Activated CD8-positive, alpha-beta T cell treated with anti-CD3 and anti-CD28 coated beads, Interleukin-2, amount 10 ng/mL, durations not matched to agents 7 days and 5 days (primary cell): ENCODE results near the gene NDUFAF4. TPM values are rescaled to one million over a fixed set of nuclear protein-coding genes. Genes with fewer than 3 reads are reported as not detected.

ENCODE experiments used
- ATAC-seq: fragments of 150-1000 bp; cut with Tn5 transposase; one replicate; pipeline ENCODE4 v1.10.0; 2021; ENCODE audit warnings: moderate library complexity
- CTCF ChIA-PET: fragments of 350-600 bp; sonication (Branson Sonifier 250); formaldehyde crosslinking; loops from one replicate; lab custom pipeline; 2021; ENCODE audit warnings: antibody characterized with exemption; lab: Charles Lee
- POLR2A ChIA-PET: fragments of 350-600 bp; sonication (Branson Sonifier 250); formaldehyde crosslinking; loops from one replicate; lab custom pipeline; 2021; ENCODE audit warnings: antibody characterized with exemption; lab: Charles Lee
- DNase-seq: peaks from one replicate; pipeline ENCODE4 v3.0.0-alpha.2; 2020
- H3K27ac Mint-ChIP-seq: one replicate; pipeline ENCODE4 v1.8.0; 2021; ENCODE audit warnings: mild to moderate bottlenecking, mixed read lengths
- H3K27me3 Mint-ChIP-seq: one replicate; pipeline ENCODE4 v1.8.0; 2021; ENCODE audit warnings: low read depth, mixed read lengths
- H3K36me3 Mint-ChIP-seq: one replicate; pipeline ENCODE4 v1.8.0; 2021; ENCODE audit warnings: low read depth, mixed read lengths
- H3K4me1 Mint-ChIP-seq: one replicate; pipeline ENCODE4 v1.8.0; 2021; ENCODE audit warnings: low read depth, mixed read lengths
- H3K4me3 Mint-ChIP-seq: one replicate; pipeline ENCODE4 v1.8.0; 2021; ENCODE audit warnings: mild to moderate bottlenecking, mixed read lengths
- H3K9me3 Mint-ChIP-seq: one replicate; pipeline ENCODE4 v1.8.0; 2022; ENCODE audit warnings: mixed read lengths; ENCODE audit not compliant: insufficient read depth
- total RNA-seq, 2 experiments: library from RNA; stranded (reverse); gene quantifications; one replicate each; pipeline ENCODE4 v1.2.3, GENCODE V29; 2021

Gene NDUFAF4
- total RNA-seq, 2 experiments from 2014 or later = 42.3 to 42.5 TPM

DNA sequence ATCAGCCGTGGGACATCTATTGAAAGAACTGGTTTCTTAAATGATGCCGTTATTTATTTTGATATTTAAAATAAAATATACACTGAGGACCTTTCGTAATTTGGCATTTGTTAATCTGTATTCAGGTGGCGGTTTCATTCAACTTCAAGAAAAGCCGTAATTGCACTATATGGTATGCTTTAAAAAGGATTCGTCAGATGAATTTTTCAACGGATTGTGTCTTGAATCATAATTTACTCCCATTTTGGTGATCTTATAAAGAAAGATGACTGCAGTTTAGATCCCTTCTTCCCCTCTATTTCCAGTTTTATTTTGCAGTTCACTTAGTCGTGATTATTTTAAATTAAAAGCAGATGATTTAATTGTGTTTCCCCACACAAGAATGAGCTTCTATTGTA is 27.6 kb upstream of the NDUFAF4 start:
- Mint-ChIP-seq H3K36me3 (no peaks in the 10 kb centered on the region), H3K9me3 (no peaks in the 10 kb centered on the region), H3K4me1 (peaks cover 36% of the 10 kb centered on the region), H3K4me3 (peak overlapping the region; percentile 89), H3K27me3 (peaks cover 18% of the 10 kb centered on the region), H3K27ac (peak overlapping the region; percentile 88)
- ChIA-PET CTCF (no interaction called here), POLR2A (interaction anchor here (0.6 to 1.3 kb wide), 2 partner anchors 20 to 27 kb away, joined by 3 to 4 read pairs; partner anchors contain the start of gene NDUFAF4)
- no peak for ATAC-seq
- no peak for DNase-seq

DNA sequence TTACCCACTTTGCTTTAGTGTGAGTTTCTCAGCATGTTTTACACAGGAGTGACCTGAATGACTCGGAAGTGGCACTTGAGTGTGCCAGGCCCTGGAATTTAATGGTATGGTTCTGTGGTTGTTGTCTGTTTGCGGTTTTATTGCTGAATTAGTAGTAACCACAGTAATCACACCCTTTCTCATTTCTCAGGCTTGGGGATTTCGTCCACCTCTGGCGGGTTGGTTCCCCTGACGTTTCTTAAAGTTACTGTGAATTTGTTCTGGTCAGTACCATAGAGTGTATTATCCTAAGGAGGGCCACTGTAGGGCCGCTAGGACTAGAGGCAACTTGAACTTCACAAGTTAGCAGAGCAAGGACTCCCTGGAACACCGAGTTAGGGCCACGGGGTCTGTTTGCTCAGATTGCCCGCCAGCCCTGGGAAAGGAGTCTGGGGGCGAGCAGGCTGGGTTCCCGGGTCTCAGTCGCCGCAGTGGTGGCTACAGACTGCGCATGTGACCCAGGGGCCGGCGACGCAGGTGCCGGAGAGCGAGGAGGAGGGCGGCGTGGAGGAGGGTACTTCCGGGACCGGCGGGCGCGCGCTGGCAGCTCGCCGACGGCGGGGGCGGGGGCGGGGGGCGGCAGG is 26.3 kb upstream of the NDUFAF4 start:
- H3K27me3 Mint-ChIP-seq = peaks cover 22% of the 10 kb centered on the region
- H3K27ac Mint-ChIP-seq = peak overlapping the region; percentile 82
- peaks cover 36% of the 10 kb centered on the region for H3K4me1 Mint-ChIP-seq
- CTCF ChIA-PET = interaction anchor here (0.6 to 1.1 kb wide), 3 partner anchors 17 to 118 kb away, joined by 3 read pairs; no protein-coding TSS in a partner anchor
- H3K9me3 Mint-ChIP-seq = no peaks in the 10 kb centered on the region
- H3K36me3 Mint-ChIP-seq = no peaks in the 10 kb centered on the region
- ATAC-seq = peak; percentile 70
- POLR2A ChIA-PET = interaction anchor here (0.7 to 1.3 kb wide), 2 partner anchors 16 to 26 kb away, joined by 3 to 4 read pairs; partner anchors contain the start of gene NDUFAF4
- no peak for DNase-seq
- H3K4me3 Mint-ChIP-seq = peak overlapping the region; percentile 89

DNA sequence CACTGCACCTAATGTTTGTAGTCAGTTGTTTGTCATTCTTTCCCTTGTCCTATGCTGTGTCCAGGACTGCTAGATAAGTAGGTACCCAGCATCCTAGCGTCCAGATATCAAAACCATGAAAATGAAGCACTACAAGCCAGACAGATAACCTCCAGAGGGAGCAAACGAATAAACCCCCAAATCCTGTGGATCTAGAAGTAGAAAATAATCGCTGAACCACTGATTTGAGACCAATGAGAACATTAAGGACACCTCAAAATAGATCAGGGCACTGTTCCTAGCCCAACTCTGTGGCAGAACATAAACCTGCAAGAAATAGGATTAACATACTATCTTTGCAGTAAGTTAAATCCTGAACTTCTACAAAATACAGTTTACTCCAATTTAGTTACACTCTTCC is 25.7 kb upstream of the NDUFAF4 start:
- H3K36me3 Mint-ChIP-seq = no peaks in the 10 kb centered on the region
- peaks cover 36% of the 10 kb centered on the region for H3K4me1 Mint-ChIP-seq
- peak overlapping the region; percentile 7 for H3K27ac Mint-ChIP-seq
- no peaks in the 10 kb centered on the region for H3K9me3 Mint-ChIP-seq
- DNase-seq = no peak
- ATAC-seq = no peak
- peak overlapping the region; percentile 89 for H3K4me3 Mint-ChIP-seq
- ChIA-PET POLR2A (no interaction called here), CTCF (interaction anchor here (3.2 kb wide), 2 partner anchors 16 to 26 kb away, joined by 15 to 33 read pairs; partner anchors contain the start of gene NDUFAF4)
- peaks cover 22% of the 10 kb centered on the region for H3K27me3 Mint-ChIP-seq

DNA sequence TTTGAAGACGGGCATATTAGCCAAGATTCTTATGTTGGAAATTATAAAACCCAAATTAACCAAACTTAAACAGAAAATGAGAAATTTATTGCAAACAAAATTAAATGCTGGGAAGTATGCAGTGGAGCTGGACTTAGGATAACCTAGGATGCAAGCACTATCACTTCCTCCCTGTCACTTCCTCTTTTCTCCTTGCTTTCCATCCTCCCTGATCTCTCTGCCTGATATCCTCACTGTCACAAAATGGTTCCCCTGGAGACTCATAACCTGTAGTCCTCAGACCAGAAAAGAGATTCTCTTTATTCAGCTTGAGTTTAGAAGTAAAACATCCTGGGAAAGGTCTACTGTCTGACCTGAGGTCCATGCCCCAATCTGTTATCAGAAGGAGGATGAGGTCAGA is 19.4 kb upstream of the NDUFAF4 start:
- Mint-ChIP-seq H3K27ac (no peak overlapping the region), H3K4me3 (no peak overlapping the region), H3K36me3 (no peaks in the 10 kb centered on the region), H3K27me3 (peaks cover 19% of the 10 kb centered on the region), H3K9me3 (no peaks in the 10 kb centered on the region), H3K4me1 (peaks cover 9% of the 10 kb centered on the region)
- POLR2A ChIA-PET = no interaction called here
- DNase-seq (no peak), ATAC-seq (no peak)
- CTCF ChIA-PET = interaction anchor here (0.9 to 1.0 kb wide), 2 partner anchors 11 to 17 kb away, joined by 3 read pairs; no protein-coding TSS in a partner anchor

DNA sequence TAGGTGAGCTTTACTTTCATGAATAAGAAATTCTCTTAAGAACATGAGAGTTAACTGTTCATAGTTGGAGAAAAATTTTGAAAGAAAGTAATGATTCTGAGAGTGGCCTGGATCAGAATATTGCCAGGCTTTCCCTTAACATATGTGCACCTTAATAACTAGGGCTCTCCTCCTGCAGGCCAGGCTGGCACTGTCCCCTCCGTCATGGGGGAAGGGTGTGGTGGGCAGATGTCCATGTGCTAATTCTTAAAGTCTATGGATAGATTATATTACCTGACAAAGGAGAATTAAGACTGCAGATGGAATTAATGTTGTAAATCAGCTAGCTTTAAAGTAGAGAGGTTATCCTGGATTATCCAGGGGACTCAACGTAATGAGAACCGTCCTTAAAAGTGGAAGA is 15.9 kb upstream of the NDUFAF4 start:
- Mint-ChIP-seq H3K4me3 (no peak overlapping the region), H3K27ac (no peak overlapping the region), H3K9me3 (no peaks in the 10 kb centered on the region), H3K36me3 (no peaks in the 10 kb centered on the region), H3K4me1 (no peaks in the 10 kb centered on the region), H3K27me3 (peaks cover 21% of the 10 kb centered on the region)
- ATAC-seq (no peak), DNase-seq (no peak)
- ChIA-PET CTCF (interaction anchor here (1.4 to 1.5 kb wide), 2 partner anchors 9 to 22 kb away, joined by 3 to 4 read pairs; no protein-coding TSS in a partner anchor), POLR2A (no interaction called here)

DNA sequence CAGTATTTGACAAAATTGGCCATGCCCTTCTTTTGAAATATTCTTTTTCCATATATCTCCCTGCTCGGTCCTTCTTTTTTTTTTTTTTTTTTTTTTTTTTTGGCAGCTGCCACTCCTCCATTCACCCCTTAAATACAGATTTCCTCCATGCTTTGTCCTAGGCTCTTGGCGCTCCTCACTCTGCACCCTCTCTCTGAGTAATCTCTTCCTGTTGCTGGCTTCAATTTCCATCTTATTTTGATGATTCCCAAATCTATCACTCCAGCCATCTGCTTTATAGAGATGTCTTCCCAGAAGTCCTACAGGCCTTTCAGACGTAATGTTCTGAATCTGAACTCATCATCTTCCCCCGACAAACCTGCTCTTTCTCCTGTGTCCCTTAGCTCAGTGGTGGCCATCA is 14.1 kb upstream of the NDUFAF4 start:
- Mint-ChIP-seq H3K4me3 (no peak overlapping the region), H3K36me3 (no peaks in the 10 kb centered on the region), H3K9me3 (no peaks in the 10 kb centered on the region), H3K4me1 (peaks cover 7% of the 10 kb centered on the region), H3K27me3 (peaks cover 21% of the 10 kb centered on the region), H3K27ac (no peak overlapping the region)
- ChIA-PET CTCF (interaction anchor here (1.5 kb wide), 2 partner anchors 10 to 12 kb away, joined by 4 read pairs; no protein-coding TSS in a partner anchor), POLR2A (no interaction called here)
- DNase-seq (no peak), ATAC-seq (no peak)

DNA sequence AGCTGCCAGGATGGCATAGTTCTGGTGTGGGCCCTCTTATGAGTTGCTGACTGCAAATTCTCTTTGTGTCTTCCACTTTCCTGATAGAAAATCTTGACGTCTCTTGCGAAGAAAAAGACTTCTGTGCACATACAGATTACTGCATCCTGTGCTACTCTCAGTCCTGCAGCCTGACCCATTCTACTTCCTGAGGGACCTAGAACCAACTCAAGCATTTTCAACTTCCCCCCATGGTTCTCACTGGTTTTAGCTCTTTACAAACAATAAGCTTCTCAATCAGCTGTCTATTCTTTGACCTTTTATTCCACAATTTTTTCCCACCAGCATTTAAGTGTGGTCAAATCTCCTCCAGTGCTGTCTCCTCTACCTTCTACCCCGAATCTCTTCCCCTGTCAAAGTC is 13.5 kb upstream of the NDUFAF4 start:
- DNase-seq = no peak
- Mint-ChIP-seq H3K4me3 (no peak overlapping the region), H3K4me1 (peaks cover 8% of the 10 kb centered on the region), H3K36me3 (no peaks in the 10 kb centered on the region), H3K9me3 (no peaks in the 10 kb centered on the region), H3K27ac (no peak overlapping the region), H3K27me3 (peaks cover 21% of the 10 kb centered on the region)
- no peak for ATAC-seq
- ChIA-PET CTCF (interaction anchor here (1.5 kb wide), 2 partner anchors 11 to 12 kb away, joined by 4 read pairs; no protein-coding TSS in a partner anchor), POLR2A (no interaction called here)

DNA sequence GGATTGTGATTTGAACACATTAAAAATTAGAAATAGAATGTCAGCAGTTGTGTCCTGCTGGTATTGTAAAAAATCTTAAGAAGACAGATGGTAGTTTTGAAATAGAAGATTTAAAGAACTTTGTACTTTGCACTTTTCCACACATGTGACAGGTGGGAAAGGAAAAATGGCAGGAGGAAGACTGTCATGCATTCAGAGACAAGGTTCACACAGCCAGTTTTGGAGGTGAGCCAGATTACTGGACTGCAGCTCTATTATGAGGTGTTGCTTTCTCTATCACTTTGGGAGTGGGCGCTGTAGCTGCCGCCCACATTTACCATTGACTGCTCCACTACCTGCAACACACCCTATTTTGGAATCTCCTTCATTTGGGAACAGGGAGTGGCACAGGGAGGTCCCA is 12.1 kb upstream of the NDUFAF4 start:
- ATAC-seq (no peak), DNase-seq (no peak)
- ChIA-PET CTCF (no interaction called here), POLR2A (no interaction called here)
- no peak overlapping the region for H3K4me3 Mint-ChIP-seq
- H3K9me3 Mint-ChIP-seq = no peaks in the 10 kb centered on the region
- peaks cover 8% of the 10 kb centered on the region for H3K4me1 Mint-ChIP-seq
- H3K27ac Mint-ChIP-seq = no peak overlapping the region
- H3K36me3 Mint-ChIP-seq = no peaks in the 10 kb centered on the region
- H3K27me3 Mint-ChIP-seq = peaks cover 23% of the 10 kb centered on the region

DNA sequence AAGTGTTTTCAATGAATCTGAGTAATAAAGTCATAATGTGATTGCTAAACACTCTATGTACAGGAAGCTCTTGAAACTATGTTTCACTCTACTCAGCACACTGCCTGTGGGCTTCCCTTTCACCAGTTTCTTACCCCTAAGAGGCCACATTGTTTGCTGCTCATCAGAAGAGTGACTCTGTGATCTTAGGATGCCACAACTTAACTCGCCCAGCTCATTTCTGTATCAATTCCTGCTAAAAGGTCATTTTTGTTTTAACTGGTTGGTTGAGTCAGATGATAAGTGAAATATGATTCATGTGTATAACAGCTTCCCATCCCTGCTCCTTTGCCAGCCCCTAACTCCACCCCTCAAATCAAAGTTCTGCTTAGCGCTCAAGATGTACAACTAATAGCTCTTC is 9.8 kb upstream of the NDUFAF4 start:
- Mint-ChIP-seq H3K36me3 (no peaks in the 10 kb centered on the region), H3K27me3 (peaks cover 24% of the 10 kb centered on the region), H3K9me3 (no peaks in the 10 kb centered on the region), H3K4me1 (peaks cover 8% of the 10 kb centered on the region), H3K27ac (no peak overlapping the region), H3K4me3 (no peak overlapping the region)
- ChIA-PET POLR2A (interaction anchor here (0.7 to 1.5 kb wide), 4 partner anchors 9 to 17 kb away, joined by 3 to 5 read pairs (median 4); partner anchors contain the start of gene KLHL32), CTCF (interaction anchor here (0.8 to 4.1 kb wide), 6 partner anchors 9 to 280 kb away, joined by 3 to 33 read pairs (median 6); partner anchors contain the start of gene NDUFAF4)
- DNase-seq (peak; percentile 35), ATAC-seq (peak; percentile 71)

DNA sequence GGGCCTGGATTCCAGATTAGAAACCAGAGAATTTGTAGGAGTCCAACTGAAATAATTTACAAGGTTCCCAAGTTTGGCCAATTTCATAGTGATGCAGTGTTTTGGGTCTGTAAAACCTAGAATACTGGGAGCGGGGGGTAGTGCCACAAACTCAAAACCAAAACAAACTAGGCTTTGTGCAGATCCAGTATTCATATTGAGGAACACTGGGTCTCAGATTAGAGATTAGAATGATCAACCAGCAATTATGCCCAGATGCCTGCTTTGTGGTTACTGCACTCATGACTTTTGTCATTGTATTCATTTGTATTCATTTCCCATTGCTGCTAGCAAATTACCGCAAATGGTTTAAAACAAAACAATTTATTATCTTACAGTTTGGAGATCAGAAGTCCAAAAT is 3.2 kb upstream of the NDUFAF4 start:
- peaks cover 20% of the 10 kb centered on the region for H3K27me3 Mint-ChIP-seq
- peaks cover 24% of the 10 kb centered on the region for H3K4me1 Mint-ChIP-seq
- ATAC-seq = no peak
- CTCF ChIA-PET = no interaction called here
- H3K36me3 Mint-ChIP-seq = peaks cover 5% of the 10 kb centered on the region
- DNase-seq = no peak
- no peak overlapping the region for H3K4me3 Mint-ChIP-seq
- H3K27ac Mint-ChIP-seq = no peak overlapping the region
- no peaks in the 10 kb centered on the region for H3K9me3 Mint-ChIP-seq
- POLR2A ChIA-PET = no interaction called here

DNA sequence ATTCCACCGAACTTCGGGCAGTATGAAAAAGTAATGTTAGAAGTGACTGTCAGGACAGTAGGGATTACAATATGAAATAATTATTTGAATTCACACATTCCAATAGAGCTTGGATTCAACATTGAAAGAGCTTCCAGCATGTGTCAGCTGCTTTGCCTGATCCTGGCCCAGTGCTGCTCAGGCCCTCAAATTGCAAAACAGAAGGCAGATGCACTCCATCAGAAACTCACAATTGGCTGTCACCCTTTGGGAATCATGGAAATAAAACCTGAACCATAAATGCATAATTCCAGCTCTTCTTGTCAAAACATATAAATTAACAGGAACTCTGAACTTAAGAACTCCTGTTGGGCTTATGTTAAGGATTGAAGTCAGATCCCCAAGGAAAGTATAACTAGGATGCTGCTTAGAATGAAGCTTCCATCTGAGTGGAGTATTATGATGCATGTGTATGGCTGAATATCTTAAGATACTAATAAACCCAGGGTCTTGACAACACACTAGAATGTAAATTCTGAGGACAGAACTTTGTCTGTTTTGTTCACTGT is 1.8 kb upstream of the NDUFAF4 start:
- H3K27me3 Mint-ChIP-seq = peaks cover 16% of the 10 kb centered on the region
- H3K27ac Mint-ChIP-seq = no peak overlapping the region
- no peak overlapping the region for H3K4me3 Mint-ChIP-seq
- CTCF ChIA-PET = interaction anchor here (1.0 to 3.8 kb wide), 9 partner anchors 8 to 357 kb away, joined by 3 to 26 read pairs (median 4); partner anchors contain the start of gene KLHL32
- ATAC-seq = no peak
- peaks cover 11% of the 10 kb centered on the region for H3K36me3 Mint-ChIP-seq
- H3K4me1 Mint-ChIP-seq = peaks cover 32% of the 10 kb centered on the region
- POLR2A ChIA-PET = no interaction called here
- DNase-seq = no peak
- H3K9me3 Mint-ChIP-seq = no peaks in the 10 kb centered on the region

DNA sequence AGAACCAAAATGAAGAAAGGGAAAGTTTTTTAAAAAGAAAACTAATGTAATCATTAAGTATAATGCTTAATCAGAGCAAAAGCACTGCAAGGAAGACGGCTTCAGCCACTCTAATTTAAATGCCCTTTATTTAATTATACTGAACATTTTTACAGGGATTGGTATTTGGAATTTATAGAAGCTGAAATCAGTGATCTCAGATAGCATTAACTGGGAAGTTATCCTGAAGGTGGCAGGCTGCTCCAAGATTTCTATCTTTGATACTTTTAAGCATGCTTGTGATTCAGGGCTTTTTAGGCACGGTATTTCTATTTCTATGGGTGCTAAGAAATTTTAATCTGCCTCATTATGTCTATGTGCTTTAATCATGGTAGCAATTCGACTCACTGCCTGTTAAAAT is 1.3 kb upstream of the NDUFAF4 start:
- peaks cover 14% of the 10 kb centered on the region for H3K36me3 Mint-ChIP-seq
- peak overlapping the region; percentile 84 for H3K4me3 Mint-ChIP-seq
- H3K27me3 Mint-ChIP-seq = peaks cover 16% of the 10 kb centered on the region
- ChIA-PET CTCF (interaction anchor here (1.0 to 3.8 kb wide), 10 partner anchors 9 to 356 kb away, joined by 3 to 26 read pairs (median 4); partner anchors contain the start of gene KLHL32), POLR2A (interaction anchor here (0.6 kb wide), 2 partner anchors 14 to 181 kb away, joined by 3 read pairs; no protein-coding TSS in a partner anchor)
- no peak overlapping the region for H3K27ac Mint-ChIP-seq
- DNase-seq (no peak), ATAC-seq (no peak)
- H3K9me3 Mint-ChIP-seq = no peaks in the 10 kb centered on the region
- peaks cover 34% of the 10 kb centered on the region for H3K4me1 Mint-ChIP-seq
